Smooth muscle cell (in vitro differentiated cells): ENCODE measurements around the gene RRAS2. TPM values are rescaled to one million over a fixed set of nuclear protein-coding genes. Genes with fewer than 3 reads are reported as not detected.

Experiments
- DNase-seq: peaks from one replicate; lab custom pipeline; 2025; ENCODE audit not compliant: unreplicated experiment; lab: John Stamatoyannopoulos, UW
- H2AFZ ChIP-seq: fragments of 200-600 bp; sonication (generic); 2 replicates; pipeline ENCODE4 v1.6.0; 2016; ENCODE audit warnings: antibody characterized with exemption, low read depth, mild to moderate bottlenecking
- H3F3A ChIP-seq: fragments of 200-600 bp; sonication (generic); 2 replicates; pipeline ENCODE4 v1.6.0; 2017; ENCODE audit warnings: antibody characterized with exemption, low read depth
- H3K27ac ChIP-seq: fragments of 200-600 bp; sonication (generic); 2 replicates; pipeline ENCODE4 v1.5.1; 2016; ENCODE audit warnings: low read depth, mild to moderate bottlenecking
- H3K27me3 ChIP-seq: fragments of 200-600 bp; sonication (generic); 2 replicates; pipeline ENCODE4 v1.6.1; 2016; ENCODE audit warnings: low read depth, mild to moderate bottlenecking
- H3K36me3 ChIP-seq: fragments of 200-600 bp; sonication (generic); 2 replicates; pipeline ENCODE4 v1.5.1; 2016; ENCODE audit warnings: low read depth
- H3K4me1 ChIP-seq: fragments of 200-600 bp; sonication (generic); 2 replicates; pipeline ENCODE4 v1.5.1; 2016; ENCODE audit warnings: low read depth
- H3K4me2 ChIP-seq: fragments of 200-600 bp; sonication (generic); 2 replicates; pipeline ENCODE4 v1.6.0; 2016; ENCODE audit warnings: mild to moderate bottlenecking
- H3K4me3 ChIP-seq: fragments of 200-600 bp; sonication (generic); 2 replicates; pipeline ENCODE4 v1.5.1; 2016; ENCODE audit warnings: mild to moderate bottlenecking
- H3K79me2 ChIP-seq: fragments of 200-600 bp; sonication (generic); 2 replicates; pipeline ENCODE4 v1.6.0; 2016; ENCODE audit warnings: low read depth, mild to moderate bottlenecking
- H3K9ac ChIP-seq: fragments of 200-600 bp; sonication (generic); 2 replicates; pipeline ENCODE4 v1.6.0; 2016; ENCODE audit warnings: low read depth
- H3K9me3 ChIP-seq: fragments of 200-600 bp; sonication (generic); replicated peaks from 2 replicates; pipeline ENCODE4 v1.5.1; 2016; ENCODE audit warnings: low read depth
- H4K20me1 ChIP-seq: fragments of 200-600 bp; sonication (generic); 2 replicates; pipeline ENCODE4 v1.6.0; 2016; ENCODE audit warnings: low read depth
- CTCF ChIP-seq: fragments of 200-600 bp; sonication (generic); IDR thresholded peaks from 2 replicates; pipeline ENCODE4 v1.5.1; 2017; ENCODE audit warnings: borderline replicate concordance, mild to moderate bottlenecking, antibody characterized with exemption; ENCODE audit not compliant: insufficient read depth, poor library complexity, severe bottlenecking
- WGBS: methylation state at CpG from one replicate; pipeline ENCODE4 v1.1.7; 2016; ENCODE audit warnings: low lambda C conversion rate; 5-methylcytosine and 5-hydroxymethylcytosine counted together
- polyA plus RNA-seq: library from polyadenylated mRNA; unstranded; fragments of >200 nt; fragmentation: Nextera tagmentation; extraction: Ambion mirVana; gene quantifications from 2 replicates; pipeline ENCODE4 v1.2.1, GENCODE V29; 2016
- total RNA-seq: library from RNA; depleted of rRNA; stranded (reverse); fragments of >200 nt; gene quantifications from 2 replicates; pipeline ENCODE4 v1.2.3, GENCODE V29; 2014

RRAS2 gene
- total and polyA plus RNA-seq, 2 experiments from 2014 or later: 27.3 to 53.6 TPM

DNA sequence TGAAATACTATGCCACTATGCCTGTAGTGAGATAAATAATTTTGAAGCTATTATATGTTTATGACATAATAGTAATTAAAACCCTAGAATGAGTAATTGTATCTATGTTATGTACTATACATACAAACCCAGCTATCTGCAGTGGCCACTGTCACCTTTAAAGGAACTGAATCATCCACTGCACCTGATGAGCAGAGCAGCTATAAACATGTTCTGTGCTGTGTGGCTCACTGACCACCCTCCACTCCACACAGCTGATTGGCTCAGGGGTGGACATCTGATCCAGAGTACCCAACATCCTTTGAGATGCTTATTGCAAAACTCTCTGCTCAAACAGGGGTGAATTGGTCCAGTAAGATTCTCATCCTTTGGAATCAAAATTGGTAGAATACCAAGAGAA lies 19.2 kb upstream of the RRAS2 start:
- Histone ChIP-seq H3K9ac (no peak overlapping the region), H2AFZ (no peak overlapping the region), H3K4me3 (no peak overlapping the region), H3F3A (no peaks in the 10 kb centered on the region), H3K27me3 (peaks cover 54% of the 10 kb centered on the region), H3K27ac (no peak overlapping the region), H4K20me1 (no peaks in the 10 kb centered on the region), H3K79me2 (no peaks in the 10 kb centered on the region), H3K36me3 (no peaks in the 10 kb centered on the region), H3K4me1 (no peaks in the 10 kb centered on the region), H3K9me3 (no peaks in the 10 kb centered on the region), H3K4me2 (no peak overlapping the region)
- no peak for DNase-seq
- no peak for TF ChIP-seq CTCF

DNA sequence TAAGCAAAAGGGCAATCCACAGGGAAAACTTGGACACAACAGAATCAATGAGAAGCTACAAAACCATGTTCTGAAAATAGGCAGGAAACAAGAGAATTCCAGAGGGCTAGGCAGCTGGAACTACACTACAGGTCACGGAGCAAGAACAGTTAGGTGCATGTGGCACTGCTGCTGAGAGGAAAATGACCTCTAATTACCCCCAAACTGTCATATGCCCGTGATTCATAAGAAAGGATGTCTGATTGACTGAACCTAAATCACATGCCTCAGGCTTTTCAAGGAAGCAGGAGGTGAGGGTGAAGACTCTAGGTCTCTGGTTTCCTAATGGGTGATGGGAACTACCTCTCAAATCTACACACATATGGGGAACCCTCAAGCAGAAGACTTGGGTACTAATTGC lies 17.9 kb upstream of the RRAS2 start:
- H3K4me2 ChIP-seq: no peak overlapping the region
- H3K79me2 ChIP-seq: no peaks in the 10 kb centered on the region
- no peaks in the 10 kb centered on the region for H4K20me1 ChIP-seq
- no peak overlapping the region for H3K9ac ChIP-seq
- H3K4me1 ChIP-seq: no peaks in the 10 kb centered on the region
- TF ChIP-seq CTCF: no peak
- no peak overlapping the region for H2AFZ ChIP-seq
- DNase-seq: no peak
- H3K4me3 ChIP-seq: no peak overlapping the region
- no peaks in the 10 kb centered on the region for H3F3A ChIP-seq
- H3K27me3 ChIP-seq: peaks cover 42% of the 10 kb centered on the region
- no peaks in the 10 kb centered on the region for H3K36me3 ChIP-seq
- H3K9me3 ChIP-seq: no peaks in the 10 kb centered on the region
- 77% methylated on average over 2 of the region's 2 CpGs for WGBS
- H3K27ac ChIP-seq: no peak overlapping the region

GRCh38 chr11:14374922-14375830 lies 16.2 kb upstream of the RRAS2 start:
- no peak for TF ChIP-seq CTCF
- no peaks in the 10 kb centered on the region for H4K20me1 ChIP-seq
- H3F3A ChIP-seq: no peaks in the 10 kb centered on the region
- H3K27me3 ChIP-seq: peaks cover 24% of the 10 kb centered on the region
- WGBS: 91% methylated on average over 4 of the region's 4 CpGs
- no peaks in the 10 kb centered on the region for H3K4me1 ChIP-seq
- no peaks in the 10 kb centered on the region for H3K79me2 ChIP-seq
- H3K36me3 ChIP-seq: no peaks in the 10 kb centered on the region
- H3K27ac ChIP-seq: no peak overlapping the region
- H3K9ac ChIP-seq: no peak overlapping the region
- no peak overlapping the region for H2AFZ ChIP-seq
- H3K4me2 ChIP-seq: no peak overlapping the region
- H3K4me3 ChIP-seq: no peak overlapping the region
- DNase-seq: no peak
- no peaks in the 10 kb centered on the region for H3K9me3 ChIP-seq
